GM12878 (cell line): ENCODE results near the gene ARFGAP3. TPM values are rescaled to one million over a fixed set of nuclear protein-coding genes. Genes with fewer than 3 reads are reported as not detected.

Experiments used
- BRCA1 ChIP-seq: IDR thresholded peaks from 2 replicates; pipeline ENCODE4 v1.6.1; 2011; ENCODE audit warnings: low read depth, low read length, improper control_type of control experiment
- E2F8 ChIP-seq: fragments of 450-650 bp; IDR thresholded peaks from 2 replicates; pipeline ENCODE4 v1.6.1; 2018; ENCODE audit warnings: mild to moderate bottlenecking, low read depth, moderate library complexity; ENCODE audit not compliant: partially characterized antibody
- MAX ChIP-seq: IDR thresholded peaks from 2 replicates; pipeline ENCODE4 v1.6.1; 2012; ENCODE audit warnings: low read depth, low read length, improper control_type of control experiment
- PAX5 ChIP-seq: IDR thresholded peaks from 2 replicates; pipeline ENCODE4 v1.6.1; 2011; ENCODE audit warnings: low read depth, low read length, borderline replicate concordance
- RCOR1 ChIP-seq: conservative IDR thresholded peaks from 2 replicates; pipeline ENCODE4 v1.6.1; 2012; ENCODE audit warnings: low read depth, low read length, improper control_type of control experiment
- WRNIP1 ChIP-seq: IDR thresholded peaks from 2 replicates; pipeline ENCODE4 v1.6.1; 2011; ENCODE audit warnings: low read depth, low read length, improper control_type of control experiment, borderline replicate concordance
- YBX1 ChIP-seq: fragments of 450-650 bp; IDR thresholded peaks from 2 replicates; pipeline ENCODE4 v1.6.1; 2016; ENCODE audit warnings: antibody characterized with exemption
- ZNF622 ChIP-seq: fragments of 450-650 bp; IDR thresholded peaks from 2 replicates; pipeline ENCODE4 v1.6.1; 2017; ENCODE audit warnings: mild to moderate bottlenecking, inconsistent platforms
- polyA plus RNA-seq, 11 experiments: library from polyadenylated mRNA; depleted of rRNA in 4 of 11; unstranded in 6 of 11; stranded (reverse) in 5 of 11; fragments of >200 nt; fragmentation: Nextera tagmentation in 4 of 11; fragmentation: Illumina TruSeq in 1 of 11; extraction: Ambion mirVana in 4 of 11; extraction: Trizol in 1 of 11; gene quantifications; 1 replicate in 1 of 11; 2 replicates in 10 of 11; pipeline versions ENCODE4 v1.2.1 to v1.2.3, GENCODE V29; 2011 to 2016; ENCODE audit warnings: inconsistent platforms in 2 of 11, missing spikeins in 2 of 11, low read depth in 1 of 11
- total RNA-seq, 4 experiments: library from RNA; depleted of rRNA in 3 of 4; stranded (reverse); fragments of >200 nt in 3 of 4; fragmentation: Illumina TruSeq in 1 of 4; extraction: Trizol in 1 of 4; gene quantifications; 2 replicates each; pipeline versions ENCODE4 v1.2.1 to v1.2.3, GENCODE V29; 2013 to 2021
- TF ChIP-seq, protein P1 (sequence below): fragments of 450-650 bp; formaldehyde crosslinking; IDR thresholded peaks from 2 replicates; pipeline ENCODE4 v1.4.0; 2020; ENCODE audit warnings: mild to moderate bottlenecking, moderate library complexity
- TF ChIP-seq, protein P2 (sequence below): fragments of 450-650 bp; IDR thresholded peaks from 2 replicates; pipeline ENCODE4 v1.6.1; 2017; ENCODE audit warnings: mild to moderate bottlenecking
- TF ChIP-seq, protein P3 (sequence below): fragments of 450-650 bp; IDR thresholded peaks from 2 replicates; pipeline ENCODE4 v1.6.1; 2017; ENCODE audit warnings: antibody characterized with exemption, mild to moderate bottlenecking, moderate library complexity

Gene ARFGAP3
- total and polyA plus RNA-seq, 10 of the 15 experiments (the other 5 are each of a cell fraction or from before 2014, with no cell fraction given), result 29.7 to 50.8 (median 39.5) TPM

GRCh38 chr22:42792909-42793847, 63.9 kb downstream of the ARFGAP3 start (continued):
- TF ChIP-seq E2F8, result no peak
- TF ChIP-seq PAX5, result no peak
- TF ChIP-seq ZNF622, result no peak
- TF ChIP-seq RCOR1, result no peak
- TF ChIP-seq BRCA1, result no peak
- TF ChIP-seq, protein P1, sequence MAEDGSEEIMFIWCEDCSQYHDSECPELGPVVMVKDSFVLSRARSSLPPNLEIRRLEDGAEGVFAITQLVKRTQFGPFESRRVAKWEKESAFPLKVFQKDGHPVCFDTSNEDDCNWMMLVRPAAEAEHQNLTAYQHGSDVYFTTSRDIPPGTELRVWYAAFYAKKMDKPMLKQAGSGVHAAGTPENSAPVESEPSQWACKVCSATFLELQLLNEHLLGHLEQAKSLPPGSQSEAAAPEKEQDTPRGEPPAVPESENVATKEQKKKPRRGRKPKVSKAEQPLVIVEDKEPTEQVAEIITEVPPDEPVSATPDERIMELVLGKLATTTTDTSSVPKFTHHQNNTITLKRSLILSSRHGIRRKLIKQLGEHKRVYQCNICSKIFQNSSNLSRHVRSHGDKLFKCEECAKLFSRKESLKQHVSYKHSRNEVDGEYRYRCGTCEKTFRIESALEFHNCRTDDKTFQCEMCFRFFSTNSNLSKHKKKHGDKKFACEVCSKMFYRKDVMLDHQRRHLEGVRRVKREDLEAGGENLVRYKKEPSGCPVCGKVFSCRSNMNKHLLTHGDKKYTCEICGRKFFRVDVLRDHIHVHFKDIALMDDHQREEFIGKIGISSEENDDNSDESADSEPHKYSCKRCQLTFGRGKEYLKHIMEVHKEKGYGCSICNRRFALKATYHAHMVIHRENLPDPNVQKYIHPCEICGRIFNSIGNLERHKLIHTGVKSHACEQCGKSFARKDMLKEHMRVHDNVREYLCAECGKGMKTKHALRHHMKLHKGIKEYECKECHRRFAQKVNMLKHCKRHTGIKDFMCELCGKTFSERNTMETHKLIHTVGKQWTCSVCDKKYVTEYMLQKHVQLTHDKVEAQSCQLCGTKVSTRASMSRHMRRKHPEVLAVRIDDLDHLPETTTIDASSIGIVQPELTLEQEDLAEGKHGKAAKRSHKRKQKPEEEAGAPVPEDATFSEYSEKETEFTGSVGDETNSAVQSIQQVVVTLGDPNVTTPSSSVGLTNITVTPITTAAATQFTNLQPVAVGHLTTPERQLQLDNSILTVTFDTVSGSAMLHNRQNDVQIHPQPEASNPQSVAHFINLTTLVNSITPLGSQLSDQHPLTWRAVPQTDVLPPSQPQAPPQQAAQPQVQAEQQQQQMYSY, result no peak
- no peak for TF ChIP-seq WRNIP1
- TF ChIP-seq YBX1, result no peak
- TF ChIP-seq, protein P2, sequence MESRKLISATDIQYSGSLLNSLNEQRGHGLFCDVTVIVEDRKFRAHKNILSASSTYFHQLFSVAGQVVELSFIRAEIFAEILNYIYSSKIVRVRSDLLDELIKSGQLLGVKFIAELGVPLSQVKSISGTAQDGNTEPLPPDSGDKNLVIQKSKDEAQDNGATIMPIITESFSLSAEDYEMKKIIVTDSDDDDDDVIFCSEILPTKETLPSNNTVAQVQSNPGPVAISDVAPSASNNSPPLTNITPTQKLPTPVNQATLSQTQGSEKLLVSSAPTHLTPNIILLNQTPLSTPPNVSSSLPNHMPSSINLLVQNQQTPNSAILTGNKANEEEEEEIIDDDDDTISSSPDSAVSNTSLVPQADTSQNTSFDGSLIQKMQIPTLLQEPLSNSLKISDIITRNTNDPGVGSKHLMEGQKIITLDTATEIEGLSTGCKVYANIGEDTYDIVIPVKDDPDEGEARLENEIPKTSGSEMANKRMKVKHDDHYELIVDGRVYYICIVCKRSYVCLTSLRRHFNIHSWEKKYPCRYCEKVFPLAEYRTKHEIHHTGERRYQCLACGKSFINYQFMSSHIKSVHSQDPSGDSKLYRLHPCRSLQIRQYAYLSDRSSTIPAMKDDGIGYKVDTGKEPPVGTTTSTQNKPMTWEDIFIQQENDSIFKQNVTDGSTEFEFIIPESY, result no peak
- TF ChIP-seq, protein P3, sequence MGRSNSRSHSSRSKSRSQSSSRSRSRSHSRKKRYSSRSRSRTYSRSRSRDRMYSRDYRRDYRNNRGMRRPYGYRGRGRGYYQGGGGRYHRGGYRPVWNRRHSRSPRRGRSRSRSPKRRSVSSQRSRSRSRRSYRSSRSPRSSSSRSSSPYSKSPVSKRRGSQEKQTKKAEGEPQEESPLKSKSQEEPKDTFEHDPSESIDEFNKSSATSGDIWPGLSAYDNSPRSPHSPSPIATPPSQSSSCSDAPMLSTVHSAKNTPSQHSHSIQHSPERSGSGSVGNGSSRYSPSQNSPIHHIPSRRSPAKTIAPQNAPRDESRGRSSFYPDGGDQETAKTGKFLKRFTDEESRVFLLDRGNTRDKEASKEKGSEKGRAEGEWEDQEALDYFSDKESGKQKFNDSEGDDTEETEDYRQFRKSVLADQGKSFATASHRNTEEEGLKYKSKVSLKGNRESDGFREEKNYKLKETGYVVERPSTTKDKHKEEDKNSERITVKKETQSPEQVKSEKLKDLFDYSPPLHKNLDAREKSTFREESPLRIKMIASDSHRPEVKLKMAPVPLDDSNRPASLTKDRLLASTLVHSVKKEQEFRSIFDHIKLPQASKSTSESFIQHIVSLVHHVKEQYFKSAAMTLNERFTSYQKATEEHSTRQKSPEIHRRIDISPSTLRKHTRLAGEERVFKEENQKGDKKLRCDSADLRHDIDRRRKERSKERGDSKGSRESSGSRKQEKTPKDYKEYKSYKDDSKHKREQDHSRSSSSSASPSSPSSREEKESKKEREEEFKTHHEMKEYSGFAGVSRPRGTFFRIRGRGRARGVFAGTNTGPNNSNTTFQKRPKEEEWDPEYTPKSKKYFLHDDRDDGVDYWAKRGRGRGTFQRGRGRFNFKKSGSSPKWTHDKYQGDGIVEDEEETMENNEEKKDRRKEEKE, result no peak
- no peak for TF ChIP-seq MAX
